H1 (cell line): Measurements from ENCODE around the gene MYLK3. TPM values are rescaled to one million over a fixed set of nuclear protein-coding genes. Genes with fewer than 3 reads are reported as not detected.

Experiments
- CTCF ChIA-PET: fragments of 300-600 bp; sonication (Branson Sonifier 250); formaldehyde crosslinking; loops from one replicate; lab custom pipeline; 2021; ENCODE audit not compliant: partially characterized antibody; lab: Charles Lee
- POLR2A ChIA-PET: fragments of 300-600 bp; sonication (Branson Sonifier 250); formaldehyde crosslinking; loops from one replicate; lab custom pipeline; 2021; ENCODE audit warnings: inconsistent platforms; ENCODE audit not compliant: partially characterized antibody; lab: Charles Lee
- DNase-seq, 2 experiments: peaks; one replicate each; pipeline versions ENCODE4 v3.0.0 to v3.0.0-alpha.2; 2010 to 2022; ENCODE audit warnings: low spot score in 2 of 2, low read depth in 1 of 2, mixed read lengths in 1 of 2
- FAIRE-seq: peaks from 2 replicates; lab custom pipeline; 2011; peaks lifted over from hg19 to GRCh38; lab: Jason Lieb, UNC
- H2AFZ ChIP-seq: 2 replicates; pipeline ENCODE4 v1.8.1; 2012; ENCODE audit warnings: low read length, inconsistent platforms
- H2AK5ac ChIP-seq: 2 replicates; pipeline ENCODE4 v1.6.1; 2013; ENCODE audit warnings: low read depth, low read length
- H2BK120ac ChIP-seq: replicated peaks from 2 replicates; pipeline ENCODE3; 2013; ENCODE audit warnings: low read depth, low read length, inconsistent platforms
- H2BK12ac ChIP-seq: 2 replicates; pipeline ENCODE4 v1.6.1; 2013; ENCODE audit warnings: low read depth, low read length
- H2BK15ac ChIP-seq: 2 replicates; pipeline ENCODE4 v1.6.1; 2013; ENCODE audit warnings: low read length
- H2BK20ac ChIP-seq: 2 replicates; pipeline ENCODE4 v1.6.1; 2013; ENCODE audit warnings: low read length
- H2BK5ac ChIP-seq: 2 replicates; pipeline ENCODE4 v1.6.1; 2013; ENCODE audit warnings: low read depth, low read length
- H3K14ac ChIP-seq: 2 replicates; pipeline ENCODE4 v1.6.1; 2013; ENCODE audit warnings: inconsistent platforms; ENCODE audit not compliant: insufficient read length
- H3K18ac ChIP-seq: 2 replicates; pipeline ENCODE4 v1.6.1; 2013; ENCODE audit warnings: low read length; ENCODE audit errors: extremely low read depth
- H3K23ac ChIP-seq: 2 replicates; pipeline ENCODE4 v1.6.1; 2013; ENCODE audit warnings: inconsistent platforms; ENCODE audit not compliant: insufficient read length
- H3K23me2 ChIP-seq: 2 replicates; pipeline ENCODE4 v1.6.1; 2013; ENCODE audit warnings: low read depth, low read length
- H3K27ac ChIP-seq: 2 replicates; pipeline ENCODE4 v1.6.1; 2011; ENCODE audit warnings: low read depth, low read length, inconsistent platforms
- H3K27me3 ChIP-seq, 4 experiments: replicated peaks in 1 of 4; 1 replicate in 1 of 4; 2 replicates in 3 of 4; pipeline versions ENCODE4 v1.6.1 to v1.8.1; 2011 to 2013; ENCODE audit warnings: low read length in 3 of 4, mild to moderate bottlenecking in 3 of 4, inconsistent platforms in 2 of 4, mixed read lengths in 2 of 4, moderate library complexity in 1 of 4; ENCODE audit not compliant: control insufficient read depth in 3 of 4, insufficient read depth in 3 of 4; ENCODE audit errors: extremely low read depth in 1 of 4
- H3K36me3 ChIP-seq, 4 experiments: 2 replicates each; pipeline versions ENCODE4 v1.6.1 to v1.8.1; 2011 to 2013; ENCODE audit warnings: mild to moderate bottlenecking in 4 of 4, low read length in 3 of 4, moderate library complexity in 2 of 4, control low read depth in 1 of 4, inconsistent platforms in 1 of 4; ENCODE audit not compliant: insufficient read depth in 4 of 4, control insufficient read depth in 2 of 4
- H3K4ac ChIP-seq: replicated peaks from 2 replicates; pipeline ENCODE3; 2013; ENCODE audit warnings: low read length, low read depth, mixed read lengths, inconsistent platforms; ENCODE audit not compliant: insufficient read length
- H3K4me1 ChIP-seq, 4 experiments: replicated peaks in 1 of 4; 1 replicate in 1 of 4; 2 replicates in 3 of 4; pipeline versions ENCODE4 v1.6.1 to v1.8.1; 2011 to 2013; ENCODE audit warnings: low read length in 3 of 4, inconsistent platforms in 2 of 4, mixed read lengths in 1 of 4; ENCODE audit not compliant: insufficient read depth in 4 of 4, control insufficient read depth in 3 of 4
- H3K4me2 ChIP-seq, 2 experiments: 2 replicates each; pipeline versions ENCODE4 v1.6.1 to v1.8.1; 2011 to 2013; ENCODE audit warnings: low read depth in 2 of 2, low read length in 2 of 2, control low read depth in 1 of 2, inconsistent platforms in 1 of 2, mild to moderate bottlenecking in 1 of 2; ENCODE audit not compliant: insufficient read depth in 1 of 2
- H3K4me3 ChIP-seq, 4 experiments: fragments of 200-600, 300-600 bp in 1 of 4; sonication (generic), shearing (Covaris generic), sonication (Bioruptor Twin) in 1 of 4; 2 replicates each; pipeline versions ENCODE4 v1.5.1 to v1.8.1; 2011 to 2016; ENCODE audit warnings: low read length in 4 of 4, low read depth in 3 of 4, control low read depth in 2 of 4, inconsistent platforms in 2 of 4, mild to moderate bottlenecking in 2 of 4, mixed read lengths in 1 of 4, moderate library complexity in 1 of 4; ENCODE audit not compliant: insufficient read depth in 2 of 4; ENCODE audit errors: extremely low read depth in 1 of 4
- H3K56ac ChIP-seq: replicated peaks from 2 replicates; pipeline ENCODE3; 2013; ENCODE audit warnings: low read depth, mild to moderate bottlenecking, mixed read lengths, low read length, inconsistent platforms; ENCODE audit not compliant: insufficient read length
- H3K79me1 ChIP-seq: 2 replicates; pipeline ENCODE4 v1.6.1; 2013; ENCODE audit warnings: low read depth, low read length, control low read depth
- H3K79me2 ChIP-seq, 2 experiments: 2 replicates each; pipeline versions ENCODE4 v1.6.1 to v1.8.1; 2012 to 2013; ENCODE audit warnings: low read length in 2 of 2, mild to moderate bottlenecking in 2 of 2, inconsistent platforms in 1 of 2; ENCODE audit not compliant: insufficient read depth in 2 of 2, control insufficient read depth in 1 of 2
- H3K9ac ChIP-seq, 4 experiments: replicated peaks in 1 of 4; 1 replicate in 1 of 4; 2 replicates in 3 of 4; pipeline versions ENCODE4 v1.6.1 to v1.8.1; 2011 to 2013; ENCODE audit warnings: low read depth in 3 of 4, low read length in 3 of 4, control low read depth in 2 of 4, mild to moderate bottlenecking in 2 of 4, moderate library complexity in 2 of 4, inconsistent platforms in 1 of 4; ENCODE audit errors: extremely low read depth in 1 of 4
- H3K9me3 ChIP-seq, 2 experiments: 2 replicates each; pipeline versions ENCODE4 v1.6.1 to v1.8.1; 2012 to 2013; ENCODE audit warnings: mild to moderate bottlenecking in 2 of 2, moderate library complexity in 2 of 2, control low read depth in 1 of 2, inconsistent platforms in 1 of 2, low read depth in 1 of 2, low read length in 1 of 2, mixed read lengths in 1 of 2; ENCODE audit not compliant: insufficient read depth in 2 of 2
- H4K20me1 ChIP-seq, 2 experiments: replicated peaks in 1 of 2; 2 replicates each; pipeline versions ENCODE3 to v1.8.1; 2011 to 2013; ENCODE audit warnings: inconsistent platforms in 2 of 2, low read length in 2 of 2, mild to moderate bottlenecking in 1 of 2; ENCODE audit not compliant: insufficient read depth in 2 of 2, control insufficient read depth in 1 of 2
- H4K5ac ChIP-seq: 2 replicates; pipeline ENCODE4 v1.6.1; 2013; ENCODE audit warnings: low read length, low read depth, mixed read lengths, inconsistent platforms; ENCODE audit not compliant: insufficient read length
- H4K8ac ChIP-seq: 2 replicates; pipeline ENCODE4 v1.8.0; 2013; ENCODE audit warnings: mild to moderate bottlenecking, moderate library complexity, low read length, inconsistent platforms; ENCODE audit not compliant: insufficient read depth; ENCODE audit errors: extremely low read depth
- H4K91ac ChIP-seq: replicated peaks from 2 replicates; pipeline ENCODE3; 2013; ENCODE audit warnings: low read length, mixed read lengths, inconsistent platforms; ENCODE audit not compliant: insufficient read length
- BACH1 ChIP-seq: IDR thresholded peaks from 2 replicates; pipeline ENCODE4 v1.6.1; 2012; ENCODE audit warnings: low read length, improper control_type of control experiment
- CEBPB ChIP-seq: IDR thresholded peaks from 2 replicates; pipeline ENCODE4 v1.6.1; 2012; ENCODE audit warnings: low read depth, low read length
- EGR1 ChIP-seq: IDR thresholded peaks from 2 replicates; pipeline ENCODE4 v1.6.1; 2011; ENCODE audit warnings: low read depth, low read length, borderline replicate concordance
- EZH2 ChIP-seq: fragments of 200-600 bp; sonication (generic); IDR thresholded peaks from 2 replicates; pipeline ENCODE4 v1.7.1; 2012; ENCODE audit warnings: low read depth, mild to moderate bottlenecking, moderate library complexity, low read length, inconsistent platforms; ENCODE audit not compliant: severe bottlenecking
- KDM4A ChIP-seq: IDR thresholded peaks from one replicate; pipeline ENCODE4 v1.7.1; 2012; ENCODE audit warnings: low read depth, mild to moderate bottlenecking, moderate library complexity, low read length, inconsistent platforms; ENCODE audit not compliant: severe bottlenecking
- RAD21 ChIP-seq, 2 experiments: IDR thresholded peaks in 1 of 2; conservative IDR thresholded peaks in 1 of 2; 2 replicates each; pipeline ENCODE4 v1.6.1; 2011; ENCODE audit warnings: low read depth in 2 of 2, low read length in 2 of 2, improper control_type of control experiment in 1 of 2, inconsistent platforms in 1 of 2, mild to moderate bottlenecking in 1 of 2, moderate library complexity in 1 of 2
- SIX5 ChIP-seq: IDR thresholded peaks from 2 replicates; pipeline ENCODE4 v1.6.1; 2011; ENCODE audit warnings: mild to moderate bottlenecking, low read depth, low read length
- SP1 ChIP-seq: IDR thresholded peaks from 2 replicates; pipeline ENCODE4 v1.6.1; 2011; ENCODE audit warnings: low read depth, low read length
- SUZ12 ChIP-seq: fragments of 200-600 bp; sonication (generic); IDR thresholded peaks from 2 replicates; pipeline ENCODE4 v1.6.1; 2012; ENCODE audit warnings: mild to moderate bottlenecking, inconsistent platforms, low read length, moderate library complexity, mixed read lengths
- TAF1 ChIP-seq: IDR thresholded peaks from 2 replicates; pipeline ENCODE4 v1.6.1; 2011; ENCODE audit warnings: mild to moderate bottlenecking, low read depth, low read length
- YY1 ChIP-seq: IDR thresholded peaks from 2 replicates; pipeline ENCODE4 v1.6.1; 2011; ENCODE audit warnings: low read depth, mild to moderate bottlenecking, low read length
- WGBS, 2 experiments: shearing (Covaris generic) in 1 of 2; methylation state at CpG; one replicate each; pipeline versions ENCODE4 v1.1.6 to v1.1.7; 2013 to 2015; ENCODE audit warnings: low lambda C conversion rate in 2 of 2, mixed read lengths in 2 of 2, inconsistent platforms in 1 of 2, low coverage in 1 of 2, missing lambda C conversion rate in 1 of 2; ENCODE audit not compliant: insufficient replicate concordance in 2 of 2, insufficient coverage in 1 of 2, insufficient read length in 1 of 2; ENCODE audit errors: extremely low coverage in 1 of 2, missing lambda C conversion rate in 1 of 2; 5-methylcytosine and 5-hydroxymethylcytosine counted together
- polyA plus RNA-seq, 7 experiments: library from polyadenylated mRNA; depleted of rRNA in 3 of 7; stranded (reverse) in 5 of 7; unstranded in 2 of 7; fragments of >200 nt in 5 of 7; fragments of 200-250 nt in 2 of 7; gene quantifications; 1 replicate in 5 of 7; 2 replicates in 1 of 7; 4 replicates in 1 of 7; pipeline versions ENCODE4 v1.2.1 to v1.2.3, GENCODE V29; 2011 to 2013; ENCODE audit warnings: missing spikeins in 2 of 7, mixed read lengths in 2 of 7
- total RNA-seq: library from RNA; stranded (reverse); fragmentation: NEBNext Ultra II Directional; extraction: Animal tissue kit (Norgen Biotek cat#: 25700); gene quantifications from 2 replicates; pipeline ENCODE4 v1.2.1, GENCODE V29; 2021
- TF ChIP-seq, protein P1 (sequence below), 3 experiments: IDR thresholded peaks; 1 replicate in 2 of 3; 2 replicates in 1 of 3; pipeline versions ENCODE4 v1.5.1 to v1.6.1; 2011; ENCODE audit warnings: low read length in 3 of 3, mild to moderate bottlenecking in 3 of 3, inconsistent platforms in 2 of 3, low read depth in 1 of 3, moderate library complexity in 1 of 3; ENCODE audit not compliant: insufficient read depth in 1 of 3; ENCODE audit errors: control extremely low read depth in 1 of 3

The MYLK3 gene
- total and polyA plus RNA-seq, 2 of the 8 experiments (the other 6 are each of a cell fraction or from before 2014, with no cell fraction given), result 0.14 to 0.35 TPM

- peaks cover 0 to 1% of the 10 kb centered on the region in 2 experiments for H4K20me1 ChIP-seq
- no peak overlapping the region for H2AFZ ChIP-seq
- no peaks in the 10 kb centered on the region for H3K4me1 ChIP-seq
- no peak overlapping the region for H3K27ac ChIP-seq
- H3K23ac ChIP-seq, result no peak overlapping the region
- no peaks in the 10 kb centered on the region for H3K23me2 ChIP-seq
- no peak overlapping the region for H3K4me2 ChIP-seq
- no peaks in the 10 kb centered on the region for H3K9me3 ChIP-seq
- no peak overlapping the region for H4K91ac ChIP-seq
- H2BK15ac ChIP-seq, result no peak overlapping the region
- no peak overlapping the region for H2BK12ac ChIP-seq
- no peak overlapping the region for H2BK5ac ChIP-seq
- FAIRE-seq (no peak), DNase-seq (no peak)
- H4K5ac ChIP-seq, result no peak overlapping the region
- CTCF ChIA-PET, result interaction anchor here (1.4 to 1.9 kb wide), 2 partner anchors 12 to 88 kb away, joined by 3 to 5 read pairs; no protein-coding TSS in a partner anchor
- H3K79me1 ChIP-seq, result no peaks in the 10 kb centered on the region
- H2AK5ac ChIP-seq, result no peak overlapping the region
- H4K8ac ChIP-seq, result no peak overlapping the region
- POLR2A ChIA-PET, result interaction anchor here (1.1 to 1.4 kb wide), 3 partner anchors 10 to 25 kb away, joined by 3 read pairs; no protein-coding TSS in a partner anchor
- H3K14ac ChIP-seq, result no peak overlapping the region
- H3K4me3 ChIP-seq, result no peak overlapping the region
- WGBS, 2 experiments, result 90% methylated on average over 3 of the region's 3 CpGs; no CpG with 5 or more reads in 1 of the 2 experiments
- no peak overlapping the region for H2BK20ac ChIP-seq
- no peak overlapping the region for H3K9ac ChIP-seq
- no peak overlapping the region for H3K4ac ChIP-seq
- no peak overlapping the region for H3K18ac ChIP-seq
- no peak overlapping the region for H3K56ac ChIP-seq
- H2BK120ac ChIP-seq, result no peak overlapping the region
- H3K36me3 ChIP-seq, result peaks cover 20 to 69% (median 50%) of the 10 kb centered on the region in 4 experiments
- no peaks in the 10 kb centered on the region for H3K27me3 ChIP-seq
- H3K79me2 ChIP-seq, result peaks cover 0 to 9% of the 10 kb centered on the region in 2 experiments; a peak in 2 of 4 replicates
- TF ChIP-seq CEBPB (no peak), TAF1 (no peak), YY1 (no peak), EGR1 (no peak), EZH2 (no peak), SP1 (no peak), SUZ12 (no peak), BACH1 (no peak), KDM4A (no peak), SIX5 (no peak), RAD21 (IDR thresholded peaks at IDR 0.05 in 1 of 2, conservative IDR thresholded peaks at IDR 0.05 in 1 of 2; ENCODE audit: low read depth in 2 of 2, low read length in 2 of 2) (no peak)
- TF ChIP-seq, protein P1, sequence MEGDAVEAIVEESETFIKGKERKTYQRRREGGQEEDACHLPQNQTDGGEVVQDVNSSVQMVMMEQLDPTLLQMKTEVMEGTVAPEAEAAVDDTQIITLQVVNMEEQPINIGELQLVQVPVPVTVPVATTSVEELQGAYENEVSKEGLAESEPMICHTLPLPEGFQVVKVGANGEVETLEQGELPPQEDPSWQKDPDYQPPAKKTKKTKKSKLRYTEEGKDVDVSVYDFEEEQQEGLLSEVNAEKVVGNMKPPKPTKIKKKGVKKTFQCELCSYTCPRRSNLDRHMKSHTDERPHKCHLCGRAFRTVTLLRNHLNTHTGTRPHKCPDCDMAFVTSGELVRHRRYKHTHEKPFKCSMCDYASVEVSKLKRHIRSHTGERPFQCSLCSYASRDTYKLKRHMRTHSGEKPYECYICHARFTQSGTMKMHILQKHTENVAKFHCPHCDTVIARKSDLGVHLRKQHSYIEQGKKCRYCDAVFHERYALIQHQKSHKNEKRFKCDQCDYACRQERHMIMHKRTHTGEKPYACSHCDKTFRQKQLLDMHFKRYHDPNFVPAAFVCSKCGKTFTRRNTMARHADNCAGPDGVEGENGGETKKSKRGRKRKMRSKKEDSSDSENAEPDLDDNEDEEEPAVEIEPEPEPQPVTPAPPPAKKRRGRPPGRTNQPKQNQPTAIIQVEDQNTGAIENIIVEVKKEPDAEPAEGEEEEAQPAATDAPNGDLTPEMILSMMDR (IDR thresholded peaks at IDR 0.05; ENCODE audit: control extremely low read depth in 1 of 3, insufficient read depth in 1 of 3, low read depth in 1 of 3, low read length in 3 of 3), result no peak
These were observed 51.2 kb downstream of the MYLK3 start for GRCh38 chr16:46696957-46697356.
